Spleen (tissue), 11 donors: ENCODE data around the gene POLR1B. TPM values are rescaled to one million over a fixed set of nuclear protein-coding genes. Genes with fewer than 3 reads are reported as not detected.

Source experiments
- DNase-seq: peaks from one replicate; pipeline ENCODE4 v3.0.0-alpha.2; 2020
- H3K27ac ChIP-seq, 8 donors: fragments of 200-600 bp; sonication (generic) in 7 of 8; 1 replicate in 4 of 8; 2 replicates in 4 of 8; pipeline versions ENCODE4 v1.5.0 to v1.8.0; 2016 to 2021; ENCODE audit warnings: inconsistent platforms in 4 of 8, mild to moderate bottlenecking in 4 of 8, moderate library complexity in 1 of 8
- H3K27me3 ChIP-seq, 7 donors: fragments of 200-600 bp; sonication (generic) in 6 of 7; replicated peaks in 1 of 7; 1 replicate in 4 of 7; 2 replicates in 3 of 7; pipeline versions ENCODE4 v1.5.0 to v1.8.0; 2016 to 2021; ENCODE audit warnings: inconsistent platforms in 3 of 7, mild to moderate bottlenecking in 1 of 7
- H3K36me3 ChIP-seq, 6 donors: fragments of 200-600 bp; sonication (generic) in 5 of 6; 1 replicate in 4 of 6; 2 replicates in 2 of 6; pipeline versions ENCODE4 v1.5.0 to v1.8.0; 2016 to 2021; ENCODE audit warnings: inconsistent platforms in 2 of 6
- H3K4me1 ChIP-seq, 6 donors: fragments of 200-600 bp; sonication (generic) in 5 of 6; 1 replicate in 3 of 6; 2 replicates in 3 of 6; pipeline versions ENCODE4 v1.5.0 to v1.8.0; 2016 to 2021; ENCODE audit warnings: inconsistent platforms in 3 of 6
- H3K4me3 ChIP-seq, 8 donors: fragments of 200-600 bp; sonication (generic) in 7 of 8; 1 replicate in 4 of 8; 2 replicates in 4 of 8; pipeline versions ENCODE4 v1.5.0 to v1.8.0; 2016 to 2021; ENCODE audit warnings: inconsistent platforms in 4 of 8, mild to moderate bottlenecking in 4 of 8, moderate library complexity in 2 of 8
- H3K9me3 ChIP-seq, 8 donors: fragments of 200-600 bp; sonication (generic) in 7 of 8; 1 replicate in 4 of 8; 2 replicates in 4 of 8; pipeline versions ENCODE4 v1.5.0 to v1.8.0; 2016 to 2021; ENCODE audit warnings: inconsistent platforms in 4 of 8
- POLR2A ChIP-seq, 3 donors: fragments of 450-650 bp; IDR thresholded peaks; one replicate each; pipeline ENCODE4 v1.5.1; 2017; ENCODE audit warnings: antibody characterized with exemption in 3 of 3, mild to moderate bottlenecking in 1 of 3
- POLR2AphosphoS5 ChIP-seq, 3 donors: sonication (generic); formaldehyde crosslinking; IDR thresholded peaks; one replicate each; pipeline ENCODE4 v1.5.1; 2017; ENCODE audit warnings: antibody characterized with exemption in 3 of 3
- WGBS, 5 donors: extraction: QIAGEN DNeasy Blood & Tissue Kit in 3 of 5; methylation state at CpG; one replicate each; pipeline versions ENCODE4 v1.1.5 to v1.1.7; 2013 to 2018; 5-methylcytosine and 5-hydroxymethylcytosine counted together
- intact Hi-C: fragments of 100-400 bp; cut with DNase I; formaldehyde crosslinking; loops from one replicate; pipeline ENCODE4 v1.15.0; 2023; ENCODE audit warnings: low total_unique reads
- polyA plus RNA-seq, 3 donors: library from polyadenylated mRNA; stranded (reverse); fragments of 200-250 nt; gene quantifications; one replicate each; pipeline ENCODE4 v1.2.1, GENCODE V29; 2013
- total RNA-seq, 7 donors: library from RNA; depleted of rRNA in 3 of 7; stranded (reverse); fragments of >200 nt in 3 of 7; fragmentation: NEBNext Ultra II Directional in 4 of 7; extraction: Animal tissue kit (Norgen Biotek cat#: 25700) in 4 of 7; gene quantifications; one replicate each; pipeline versions ENCODE4 v1.1.0 to v1.2.1, GENCODE V29; 2016 to 2021
- TF ChIP-seq, protein P1 (sequence below), 11 experiments: fragments of 200-600 bp in 7 of 11; fragments of 450-650 bp in 4 of 11; sonication (generic) in 4 of 11; IDR thresholded peaks in 8 of 11; conservative IDR thresholded peaks in 3 of 11; 1 replicate in 7 of 11; 2 replicates in 4 of 11; pipeline versions ENCODE4 v1.4.0 to v1.8.0; 2016 to 2021; ENCODE audit warnings: antibody characterized with exemption in 11 of 11, inconsistent platforms in 4 of 11, mild to moderate bottlenecking in 1 of 11
- donor health status: healthy with polysubstance abuse.
- donor health status: DM: no; HTN: no; CAD: no; lungs with moderate emphysema.
- donor health status: DM: no; HTN: no; CAD: no.
- donor health status: Bipolar disorder and iron deficiency.
- donor health status: healthy.
- donor health status: DM: no; HTN: no; CAD: no.
- donor health status: DM: yes; HTN: yes; CAD: no.

Gene POLR1B
- total and polyA plus RNA-seq, 10 donors = 4.9 to 31.8 (median 18.5) TPM

DNA sequence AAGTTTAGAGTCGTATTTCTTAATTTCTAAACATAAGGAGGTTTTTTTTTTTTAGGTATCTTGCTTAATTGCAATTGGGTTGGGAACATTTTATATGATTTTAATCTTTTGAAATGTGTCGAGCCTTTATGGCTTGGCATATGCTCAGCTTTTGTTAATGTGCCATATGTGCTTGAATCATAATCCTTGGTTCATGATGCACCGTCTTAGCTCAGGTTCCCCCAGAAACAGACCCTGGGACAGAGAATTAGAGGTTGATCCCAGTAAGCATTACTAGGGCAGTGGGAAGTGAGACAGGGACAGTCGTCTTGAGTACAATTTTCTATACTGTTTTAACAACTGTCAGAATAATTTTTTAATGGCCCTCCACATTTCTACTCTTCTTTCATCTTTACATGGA lies 51.5 kb downstream of the POLR1B start:
- no peak overlapping the region for H3K4me3 ChIP-seq
- TF ChIP-seq, protein P1, sequence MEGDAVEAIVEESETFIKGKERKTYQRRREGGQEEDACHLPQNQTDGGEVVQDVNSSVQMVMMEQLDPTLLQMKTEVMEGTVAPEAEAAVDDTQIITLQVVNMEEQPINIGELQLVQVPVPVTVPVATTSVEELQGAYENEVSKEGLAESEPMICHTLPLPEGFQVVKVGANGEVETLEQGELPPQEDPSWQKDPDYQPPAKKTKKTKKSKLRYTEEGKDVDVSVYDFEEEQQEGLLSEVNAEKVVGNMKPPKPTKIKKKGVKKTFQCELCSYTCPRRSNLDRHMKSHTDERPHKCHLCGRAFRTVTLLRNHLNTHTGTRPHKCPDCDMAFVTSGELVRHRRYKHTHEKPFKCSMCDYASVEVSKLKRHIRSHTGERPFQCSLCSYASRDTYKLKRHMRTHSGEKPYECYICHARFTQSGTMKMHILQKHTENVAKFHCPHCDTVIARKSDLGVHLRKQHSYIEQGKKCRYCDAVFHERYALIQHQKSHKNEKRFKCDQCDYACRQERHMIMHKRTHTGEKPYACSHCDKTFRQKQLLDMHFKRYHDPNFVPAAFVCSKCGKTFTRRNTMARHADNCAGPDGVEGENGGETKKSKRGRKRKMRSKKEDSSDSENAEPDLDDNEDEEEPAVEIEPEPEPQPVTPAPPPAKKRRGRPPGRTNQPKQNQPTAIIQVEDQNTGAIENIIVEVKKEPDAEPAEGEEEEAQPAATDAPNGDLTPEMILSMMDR (IDR thresholded peaks at IDR 0.05 in 8 of 11, conservative IDR thresholded peaks at IDR 0.05 in 3 of 11) = no peak
- no peak for TF ChIP-seq POLR2AphosphoS5 (IDR thresholded peaks at IDR 0.05)
- TF ChIP-seq POLR2A (IDR thresholded peaks at IDR 0.05) = no peak
- no peak for DNase-seq
- no peak overlapping the region for H3K27ac ChIP-seq
- no peaks in the 10 kb centered on the region for H3K27me3 ChIP-seq
- H3K4me1 ChIP-seq = peaks cover 0 to 5% (median 2%) of the 10 kb centered on the region in 6 donors
- intact Hi-C loops = no loop called here
- peaks cover 0 to 25% (median 3%) of the 10 kb centered on the region in 6 donors for H3K36me3 ChIP-seq
- 89 to 97% (median 91%) methylated on average over 4 of the region's 4 CpGs for WGBS, 5 donors
- H3K9me3 ChIP-seq = no peaks in the 10 kb centered on the region

DNA sequence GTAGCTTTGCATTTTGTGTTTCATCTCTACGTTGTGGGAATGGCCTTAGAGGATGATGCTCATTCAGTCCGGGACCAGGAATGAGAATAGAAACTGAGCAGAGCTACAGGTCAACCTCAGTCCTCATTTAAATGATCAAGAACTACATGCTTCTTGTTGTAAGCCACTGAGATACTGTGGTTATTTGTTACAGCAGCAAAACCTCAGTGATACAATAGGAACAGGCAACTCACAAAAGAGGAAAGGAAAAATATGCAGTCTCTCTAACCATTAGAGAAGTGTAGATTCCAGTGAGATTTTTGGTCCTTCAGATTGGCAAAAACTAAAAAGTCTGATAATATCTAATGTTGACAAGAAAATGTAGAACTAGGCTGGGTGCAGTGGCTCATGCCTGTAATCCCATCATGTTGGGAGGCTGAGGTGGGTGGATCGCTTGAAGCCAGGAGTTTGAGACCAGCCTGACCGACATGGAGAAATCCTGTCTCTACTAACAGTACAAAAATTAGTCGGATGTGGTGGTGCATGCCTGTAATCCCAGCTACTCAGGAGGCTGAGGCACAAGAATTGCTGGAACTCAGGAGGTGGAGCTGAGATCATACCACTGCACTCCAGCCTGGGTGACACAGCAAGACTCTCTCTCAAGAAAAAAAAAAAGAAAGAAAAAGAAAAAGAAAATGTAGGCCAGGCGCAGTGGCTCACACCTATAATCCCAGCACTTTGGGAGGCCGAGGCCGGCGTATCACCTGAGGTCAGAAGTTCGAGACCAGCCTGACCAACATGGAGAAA lies 55.5 kb downstream of the POLR1B start:
- Histone ChIP-seq H3K9me3 (no peaks in the 10 kb centered on the region), H3K4me1 (peaks cover 6 to 12% (median 8%) of the 10 kb centered on the region in 6 donors), H3K4me3 (no peak overlapping the region), H3K27ac (no peak overlapping the region), H3K36me3 (peaks cover 0 to 1% (median 0%) of the 10 kb centered on the region in 6 donors), H3K27me3 (no peaks in the 10 kb centered on the region)
- DNase-seq = peak; percentile 10
- 92 to 97% (median 92%) methylated on average over 10 of the region's 10 CpGs for WGBS, 5 donors
- TF ChIP-seq, protein P1 (IDR thresholded peaks at IDR 0.05 in 8 of 11, conservative IDR thresholded peaks at IDR 0.05 in 3 of 11) = no peak
- TF ChIP-seq POLR2AphosphoS5 (IDR thresholded peaks at IDR 0.05) = no peak
- intact Hi-C loops = no loop called here

DNA sequence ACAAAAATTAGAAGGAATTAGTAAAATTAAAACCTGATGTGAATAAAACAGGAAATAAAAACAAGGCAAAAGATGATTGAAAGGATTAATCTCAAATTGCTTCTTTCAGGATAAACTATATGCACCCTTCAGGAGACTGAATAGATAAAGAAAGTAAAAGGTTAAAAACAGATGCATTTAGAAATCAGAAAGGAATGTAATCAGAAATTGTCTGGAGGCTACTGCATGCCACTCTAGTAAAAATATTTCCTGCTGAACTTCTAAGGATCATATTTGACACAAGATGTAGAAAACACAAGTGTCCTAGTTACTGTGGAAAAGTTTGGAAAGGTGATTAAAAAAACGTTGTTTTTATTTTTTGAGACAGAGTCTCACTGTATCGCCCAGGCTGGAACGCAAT lies 58.4 kb downstream of the POLR1B start:
- WGBS, 5 donors = 80 to 91% (median 82%) methylated on average over 3 of the region's 3 CpGs

DNA sequence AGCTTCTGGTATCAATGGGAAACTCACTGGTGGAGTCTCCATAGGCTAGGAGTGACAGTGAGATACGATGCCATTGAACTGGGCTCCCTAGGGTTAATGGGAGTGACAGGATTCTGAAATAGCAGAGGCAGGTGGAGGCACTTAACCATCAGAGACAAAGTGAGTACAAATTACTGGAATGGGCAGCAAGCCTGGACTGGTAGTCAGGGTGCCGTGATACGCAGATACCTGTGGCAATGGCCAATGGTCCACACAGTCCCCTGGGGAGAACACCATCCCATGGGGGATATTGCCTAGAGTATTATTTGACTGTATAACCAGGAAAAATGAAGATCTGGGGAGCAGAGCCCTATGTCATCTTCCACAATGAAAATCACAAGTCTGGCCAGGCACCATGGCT lies 59.5 kb downstream of the POLR1B start:
- 90 to 97% (median 93%) methylated on average over 3 of the region's 3 CpGs for WGBS, 5 donors
- DNase-seq = peak; percentile 35
- H3K4me3 ChIP-seq = no peak overlapping the region
- no peak overlapping the region for H3K27ac ChIP-seq
- peaks cover 6 to 12% (median 8%) of the 10 kb centered on the region in 6 donors for H3K4me1 ChIP-seq
- intact Hi-C loops = loop anchor here (5.0 kb wide), 1 partner anchor 126 kb away; no protein-coding TSS in a partner anchor
- TF ChIP-seq POLR2A (IDR thresholded peaks at IDR 0.05) (no peak), POLR2AphosphoS5 (IDR thresholded peaks at IDR 0.05) (no peak)
- TF ChIP-seq, protein P1 (IDR thresholded peaks at IDR 0.05 in 8 of 11, conservative IDR thresholded peaks at IDR 0.05 in 3 of 11) = no peak
- no peaks in the 10 kb centered on the region for H3K9me3 ChIP-seq
- H3K36me3 ChIP-seq = no peaks in the 10 kb centered on the region
- H3K27me3 ChIP-seq = no peaks in the 10 kb centered on the region

More for the DNA sequence above, 58.4 kb downstream of the POLR1B start:
- Histone ChIP-seq H3K27me3 (no peaks in the 10 kb centered on the region), H3K27ac (no peak overlapping the region), H3K4me3 (no peak overlapping the region), H3K9me3 (no peaks in the 10 kb centered on the region), H3K36me3 (no peaks in the 10 kb centered on the region), H3K4me1 (peaks cover 6 to 12% (median 8%) of the 10 kb centered on the region in 6 donors)
- DNase-seq = no peak
- TF ChIP-seq, protein P1 (IDR thresholded peaks at IDR 0.05 in 8 of 11, conservative IDR thresholded peaks at IDR 0.05 in 3 of 11) = no peak
- no peak for TF ChIP-seq POLR2AphosphoS5 (IDR thresholded peaks at IDR 0.05)
- TF ChIP-seq POLR2A (IDR thresholded peaks at IDR 0.05) = no peak
- intact Hi-C loops = loop anchor here (5.0 kb wide), 1 partner anchor 127 kb away; no protein-coding TSS in a partner anchor
